GM18502 (cell line): Measurements from ENCODE around the gene CRX.
"Not testable (repeated sequence)": the region's sequence is repeated elsewhere in the genome, so short reads cannot be mapped to it uniquely, and the experiment has no call there.

Experiments
- ATAC-seq: cut with Tn5 transposase; IDR thresholded peaks from one replicate; pipeline ENCODE4 v1.9.1; 2021; ENCODE audit warnings: mild to moderate bottlenecking; ENCODE audit not compliant: unreplicated experiment, poor library complexity

Gene CRX

DNA sequence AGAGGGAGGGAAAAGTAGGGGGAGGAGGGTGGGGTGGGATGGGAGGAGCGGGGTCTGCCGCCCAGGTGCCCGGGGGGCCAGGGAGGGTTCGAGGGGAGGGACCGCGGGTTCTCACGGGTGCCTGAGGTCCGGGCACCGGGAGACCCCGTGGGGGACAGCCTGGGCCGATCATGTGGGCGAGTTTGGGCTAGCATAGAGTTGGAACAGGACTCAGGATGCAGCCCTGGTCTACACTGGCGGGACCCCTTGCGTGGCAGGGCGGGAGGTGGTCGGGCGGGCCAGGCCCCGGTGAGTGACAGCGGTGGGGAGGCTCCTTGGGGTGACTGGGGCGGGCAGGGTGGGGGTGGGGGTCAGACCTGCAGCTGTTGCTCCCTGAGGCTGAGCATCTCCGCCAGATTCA lies 18.6 kb upstream of the CRX start:
- ATAC-seq: not testable (repeated sequence)

- ATAC-seq: not testable (repeated sequence)
Measured at GRCh38 chr19:47803671-47804070, 18.1 kb upstream of the CRX start.

DNA sequence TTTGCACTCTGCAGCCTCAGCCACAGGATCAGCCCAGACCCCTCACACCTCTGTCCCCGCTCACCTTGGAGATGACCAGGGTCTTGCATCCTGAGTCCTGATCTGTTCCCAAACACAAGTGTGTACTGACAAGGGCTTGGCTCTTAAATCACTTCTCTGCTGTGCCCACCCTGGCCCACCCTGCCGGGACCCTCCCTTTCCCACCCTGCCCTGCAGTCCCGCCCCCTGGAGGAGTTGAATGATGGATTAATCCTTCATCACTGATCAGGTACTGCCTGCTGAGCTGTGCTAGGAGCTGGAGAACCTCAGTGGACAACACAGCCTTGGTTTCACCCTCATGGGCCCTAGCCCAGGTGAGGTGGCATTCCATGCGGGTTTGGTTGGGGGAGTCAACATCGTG lies 17.3 kb upstream of the CRX start, which contains the start of gene TPRX1:
TPRX1 (minus strand) TSS at position 101 of the 400 bp plus-strand sequence; CDS start at position 89, 12 bp downstream.
- ATAC-seq: not testable (repeated sequence)

- ATAC-seq: no peak
Measured at GRCh38 chr19:47805313-47805712, 16.4 kb upstream of the CRX start.

DNA sequence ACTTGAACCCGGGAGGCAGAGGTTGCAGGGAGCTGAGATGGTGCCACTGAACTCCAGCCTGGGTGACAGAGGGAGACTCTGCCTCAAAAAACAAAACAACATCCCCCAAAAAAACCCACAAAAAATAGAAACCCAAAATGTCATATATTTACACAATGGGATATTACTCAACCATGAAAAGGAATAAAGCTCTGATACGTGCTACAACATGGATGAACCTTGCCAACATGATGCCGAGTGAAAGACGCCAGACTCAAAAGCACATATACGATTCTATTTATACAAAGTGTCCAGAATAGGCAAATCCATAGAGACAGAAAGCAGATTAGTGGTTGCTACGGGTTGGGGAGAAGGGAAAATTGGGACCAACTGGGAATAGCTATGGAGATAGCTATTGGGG lies 15.3 kb upstream of the CRX start:
- ATAC-seq: no peak

GRCh38 chr19:47813304-47813994 lies 8.3 kb upstream of the CRX start:
- no peak for ATAC-seq

GRCh38 chr19:47813995-47814328 lies 7.8 kb upstream of the CRX start:
- no peak for ATAC-seq

- ATAC-seq: not testable (repeated sequence)
Measured at GRCh38 chr19:47816270-47816669, 5.5 kb upstream of the CRX start.

DNA sequence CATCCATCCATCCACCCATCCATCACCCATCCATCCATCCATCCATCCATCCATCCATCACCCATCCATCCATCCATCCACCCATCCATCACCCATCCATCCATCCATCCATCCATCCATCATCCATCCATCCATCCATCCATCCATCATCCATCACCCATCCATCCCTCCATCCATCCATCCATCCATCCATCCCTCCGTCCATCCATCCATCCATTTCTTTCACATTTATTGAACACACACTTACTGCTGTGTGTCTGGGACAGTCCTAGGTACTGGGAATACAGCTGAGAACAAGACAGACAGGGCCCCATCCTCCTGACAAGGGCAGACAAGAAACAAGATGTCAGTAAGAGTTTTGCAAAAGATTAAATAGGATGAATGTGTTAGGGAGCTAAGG lies 3.5 kb upstream of the CRX start:
- ATAC-seq: not testable (repeated sequence)

DNA sequence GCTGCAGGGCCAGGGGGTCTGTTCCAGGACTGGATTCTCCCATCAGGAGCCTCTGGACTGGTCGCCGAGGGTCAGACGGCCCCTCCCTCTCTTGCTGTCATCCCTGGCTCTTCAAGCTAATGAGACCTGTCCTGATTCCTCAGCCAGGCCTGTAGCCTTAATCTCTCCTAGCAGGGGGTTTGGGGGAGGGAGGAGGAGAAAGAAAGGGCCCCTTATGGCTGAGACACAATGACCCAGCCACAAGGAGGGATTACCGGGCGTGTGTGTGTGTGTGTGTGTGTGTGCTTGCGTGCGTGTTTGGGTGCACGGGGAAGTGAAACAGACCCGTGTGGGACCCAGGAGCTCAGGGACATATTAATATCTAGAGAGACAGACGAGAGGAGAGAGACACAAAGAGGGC lies 1.9 kb upstream of the CRX start:
- no peak for ATAC-seq

DNA sequence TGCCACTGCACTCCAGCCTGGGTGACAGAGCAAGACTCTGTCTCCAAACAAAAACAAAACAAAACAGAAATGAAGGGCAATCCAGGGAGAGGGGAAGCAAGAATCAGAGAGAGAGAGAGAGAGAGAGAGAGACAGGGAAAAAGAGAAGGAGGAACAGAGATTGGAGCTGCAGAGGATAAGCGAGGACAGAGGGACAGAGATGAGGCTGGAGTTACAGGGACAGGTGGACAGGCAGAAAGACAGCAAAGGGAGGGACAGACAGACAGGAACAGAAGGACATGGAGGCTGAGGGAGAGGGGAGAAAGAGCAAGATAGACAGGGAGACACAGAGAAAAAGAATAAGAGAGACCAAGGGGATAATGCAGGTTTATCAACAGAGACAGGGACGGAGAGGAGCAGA lies 1.3 kb upstream of the CRX start:
- no peak for ATAC-seq

DNA sequence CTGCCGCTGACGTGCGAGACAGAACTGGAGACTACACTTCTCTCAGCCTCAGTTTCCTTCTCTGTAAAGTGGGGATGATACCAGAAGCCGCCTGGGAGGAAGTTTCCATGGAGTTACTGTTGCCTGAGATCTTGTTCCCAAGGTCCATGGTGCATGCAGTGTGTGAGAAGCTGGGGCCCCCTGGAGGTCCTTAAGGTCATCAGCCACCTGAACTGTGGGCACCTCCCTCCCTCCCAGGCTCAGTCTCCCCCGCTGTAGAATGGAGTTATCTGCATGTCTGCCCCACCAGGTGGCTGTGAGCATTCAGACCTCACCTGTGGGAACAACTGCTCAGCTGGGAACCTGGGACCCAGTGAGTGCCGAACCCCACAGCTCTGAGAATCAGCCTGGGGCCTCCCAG lies 2.7 kb downstream of the CRX start:
- ATAC-seq: no peak

DNA sequence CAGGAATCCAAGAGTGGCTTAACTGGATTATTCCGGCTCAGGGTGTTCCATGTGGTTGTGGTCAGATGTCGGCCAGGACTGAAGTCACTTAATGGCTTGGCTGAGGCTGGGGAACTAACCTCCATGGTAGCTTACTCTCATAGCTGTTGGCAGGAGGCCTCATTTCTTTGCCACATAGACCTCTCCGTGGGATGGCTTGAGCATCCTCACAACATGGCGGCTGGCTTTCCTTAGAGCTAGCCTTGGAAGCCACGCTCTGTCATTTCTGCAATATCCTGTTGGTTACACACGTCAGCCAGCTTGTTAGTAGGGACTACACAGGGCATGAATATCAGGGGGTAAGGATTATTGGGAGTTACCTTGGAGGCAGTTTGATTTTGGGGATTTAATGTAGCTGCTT lies 5.1 kb downstream of the CRX start:
- ATAC-seq: no peak

DNA sequence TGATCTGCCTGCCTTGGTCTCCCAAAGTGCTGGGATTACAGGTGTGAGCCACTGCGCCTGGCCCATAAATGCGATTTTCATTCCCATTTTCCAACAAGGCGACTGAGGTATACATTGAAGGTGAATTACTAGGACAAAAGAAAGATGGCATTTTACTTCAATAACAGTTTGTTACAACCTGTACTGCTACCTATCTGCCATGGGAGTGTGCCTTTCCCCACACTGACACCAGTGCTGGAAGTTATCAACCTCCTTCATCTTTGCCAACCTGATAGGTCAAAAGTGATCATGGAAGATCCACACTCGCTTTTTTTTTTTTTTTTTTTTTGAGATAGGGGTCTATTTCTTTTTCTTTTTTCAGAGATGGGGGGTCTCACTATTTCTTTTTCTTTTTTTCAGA lies 11.0 kb downstream of the CRX start:
- no peak for ATAC-seq

DNA sequence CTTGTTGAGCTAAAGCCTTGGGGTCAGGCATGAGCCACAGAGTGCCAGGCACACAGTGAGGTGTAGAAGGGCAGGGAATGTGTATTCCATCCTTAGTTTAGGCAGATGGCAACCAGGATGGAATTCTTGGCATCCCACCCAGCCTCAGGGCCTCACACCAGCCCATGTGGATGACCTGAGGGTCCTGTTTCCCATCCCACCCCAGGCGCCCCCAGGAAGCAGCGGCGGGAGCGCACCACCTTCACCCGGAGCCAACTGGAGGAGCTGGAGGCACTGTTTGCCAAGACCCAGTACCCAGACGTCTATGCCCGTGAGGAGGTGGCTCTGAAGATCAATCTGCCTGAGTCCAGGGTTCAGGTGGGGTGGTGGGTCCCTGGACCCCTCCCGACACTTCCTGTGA lies 14.3 kb downstream of the CRX start:
- ATAC-seq: no peak

- ATAC-seq: no peak
Measured at GRCh38 chr19:47839411-47839810, 17.7 kb downstream of the CRX start.

DNA sequence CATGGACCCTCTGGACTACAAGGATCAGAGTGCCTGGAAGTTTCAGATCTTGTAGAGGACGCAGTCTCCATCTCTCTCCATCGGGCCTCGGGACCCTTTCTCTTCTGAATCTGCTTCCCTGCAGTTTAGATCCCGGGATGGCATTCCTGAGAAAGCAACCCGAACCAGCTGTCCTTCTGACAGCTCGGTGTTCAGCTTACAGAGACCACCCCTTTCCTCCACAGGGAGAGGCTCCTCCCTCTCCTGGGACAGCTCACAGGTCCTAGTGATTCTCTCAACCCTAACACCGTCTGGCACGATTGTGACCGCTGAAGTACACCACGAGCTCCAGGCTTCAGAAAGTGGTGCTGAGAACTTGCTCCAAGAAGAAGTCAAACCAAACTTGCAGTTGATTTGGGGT lies 18.2 kb downstream of the CRX start:
- ATAC-seq: no peak

DNA sequence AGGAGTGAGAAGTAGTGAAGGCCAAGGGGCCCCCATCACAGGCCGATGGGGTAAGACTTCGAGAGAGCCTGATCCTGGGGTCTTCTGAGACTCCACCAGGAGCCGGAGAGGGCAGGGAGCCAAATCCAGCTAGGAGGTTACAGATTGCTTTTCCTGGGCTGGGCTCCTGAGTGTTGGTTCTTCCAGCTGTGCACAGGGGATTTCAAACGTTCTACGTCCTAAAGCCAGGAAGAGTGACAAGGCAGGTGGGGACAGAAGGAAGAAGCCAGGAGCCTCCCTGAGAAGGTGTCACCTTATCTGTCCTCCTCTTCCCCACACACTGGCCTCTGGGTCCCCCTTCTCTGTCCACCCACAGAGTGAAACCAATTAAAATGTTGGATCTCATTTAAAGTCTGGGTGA lies 21.2 kb downstream of the CRX start:
- ATAC-seq: no peak

- no peak for ATAC-seq
Measured at GRCh38 chr19:47848425-47848822, 26.7 kb downstream of the CRX start.

- ATAC-seq: no peak
Measured at GRCh38 chr19:47848823-47849473, 27.2 kb downstream of the CRX start.

DNA sequence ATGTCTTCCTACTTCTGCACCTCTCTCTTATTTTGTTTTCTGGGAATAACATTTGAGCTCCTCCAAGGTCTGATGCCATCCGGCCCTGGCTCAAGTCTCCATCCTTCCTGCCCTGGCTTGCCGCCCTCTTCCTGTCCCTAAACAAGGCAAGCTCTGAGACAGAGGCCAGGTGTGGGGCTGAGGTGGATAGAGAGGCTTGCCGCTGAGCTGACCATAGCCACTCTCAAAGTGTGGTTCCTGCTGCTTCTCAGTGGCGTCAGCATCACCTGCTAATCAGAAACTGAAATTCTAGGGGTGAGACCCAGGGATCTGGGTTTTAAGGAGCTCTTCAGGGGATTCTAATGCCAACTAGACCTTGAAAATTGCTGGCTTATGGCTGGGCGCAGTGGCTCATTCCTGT lies 31.3 kb downstream of the CRX start:
- no peak for ATAC-seq

DNA sequence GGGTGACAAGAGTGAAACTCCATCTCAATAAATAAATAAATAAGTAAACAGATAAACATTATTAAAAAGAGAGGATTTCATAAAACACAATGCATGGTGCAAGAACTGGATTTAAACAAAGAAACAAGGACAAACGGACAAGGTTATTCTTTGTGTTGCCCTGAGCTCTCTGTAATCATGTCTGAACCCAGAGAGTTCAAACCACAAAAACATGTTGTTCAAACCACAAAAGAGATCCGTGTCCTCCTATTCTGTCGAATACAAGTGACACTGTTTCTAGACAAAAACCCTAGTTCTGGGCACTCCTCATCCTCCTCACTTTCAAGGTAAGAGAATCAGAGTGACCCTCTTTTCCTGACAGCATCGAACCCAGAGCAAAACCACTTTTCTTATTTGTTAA lies 32.7 kb downstream of the CRX start:
- no peak for ATAC-seq
